DOHH2 (cell line): ENCODE measurements around the gene ARFRP1.

Source experiments
- CTCF ChIP-seq: fragments of 200-600 bp; sonication (generic); IDR thresholded peaks from one replicate; pipeline ENCODE4 v1.5.1; 2014; ENCODE audit warnings: antibody characterized with exemption, mild to moderate bottlenecking, low read depth, low read length; ENCODE audit not compliant: poor library complexity, severe bottlenecking
- EZH2phosphoT487 ChIP-seq: fragments of 200-600 bp; sonication (generic); IDR thresholded peaks from 2 replicates; pipeline ENCODE4 v1.6.1; 2017; ENCODE audit warnings: borderline replicate concordance, mild to moderate bottlenecking, antibody characterized with exemption, low read length, moderate library complexity, mixed read lengths

DNA sequence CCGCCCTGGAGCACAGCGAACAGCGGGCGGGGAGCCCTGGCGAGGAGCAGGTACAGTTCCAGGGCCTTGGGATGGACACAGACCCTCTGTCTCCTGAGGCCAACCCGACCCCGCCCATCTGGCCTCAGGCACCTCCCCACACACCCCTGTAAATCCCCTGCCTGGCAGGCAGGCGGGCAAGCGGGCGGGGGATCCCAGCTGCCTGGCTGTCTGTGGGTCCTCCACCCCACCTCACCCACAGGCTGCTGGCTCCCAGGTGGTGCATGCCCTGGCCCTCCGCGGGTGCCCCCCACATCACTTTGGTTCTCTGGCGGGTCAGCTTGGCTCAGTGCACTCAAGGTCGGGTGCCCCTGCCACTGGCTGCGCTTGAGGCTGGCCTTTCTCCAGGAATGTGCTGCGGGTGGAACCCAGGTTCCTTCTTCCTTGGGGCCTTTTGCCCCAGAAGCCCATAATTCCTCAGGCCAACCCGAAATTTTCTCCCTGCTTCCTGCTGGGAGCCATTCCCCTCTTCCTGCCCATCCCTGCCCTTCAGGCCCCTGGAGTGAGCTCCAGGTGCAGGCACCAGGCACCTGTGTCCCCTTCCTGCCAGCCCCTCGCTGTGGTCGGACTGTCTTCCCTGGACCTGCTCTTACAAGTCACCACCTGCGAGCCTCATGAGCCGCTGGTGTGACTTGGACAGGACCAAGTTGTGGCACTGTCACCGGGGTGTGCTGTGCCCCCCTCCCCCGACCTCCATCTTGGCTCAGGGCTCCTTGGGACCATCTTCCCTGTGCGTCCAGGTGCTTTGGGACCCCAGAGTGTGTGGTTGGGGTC lies 16.7 kb downstream of the ARFRP1 start:
- TF ChIP-seq CTCF = no peak
- TF ChIP-seq EZH2phosphoT487 = no peak
